Neural cell (in vitro differentiated cells): ENCODE measurements around the gene RAE1. TPM values are rescaled to one million over a fixed set of nuclear protein-coding genes. Genes with fewer than 3 reads are reported as not detected.

Experiments used
- H2AFZ ChIP-seq: fragments of 200-600, 300-800 bp; sonication (generic), shearing (Covaris generic); 2 replicates; pipeline ENCODE4 v1.6.0; 2014; ENCODE audit warnings: low read depth, mild to moderate bottlenecking, antibody characterized with exemption, low read length, moderate library complexity
- H3F3A ChIP-seq: fragments of 200-600 bp; shearing (Covaris generic); 2 replicates; pipeline ENCODE4 v1.6.1; 2016; ENCODE audit warnings: mild to moderate bottlenecking, moderate library complexity, mixed read lengths, antibody characterized with exemption, low read length; ENCODE audit not compliant: insufficient read depth, poor library complexity, severe bottlenecking
- H3K27ac ChIP-seq: fragments of 200-600, 300-800 bp; sonication (generic), shearing (Covaris generic); 2 replicates; pipeline ENCODE4 v1.5.1; 2014; ENCODE audit warnings: mild to moderate bottlenecking, low read length, moderate library complexity
- H3K27me3 ChIP-seq: fragments of 300-800, 200-600 bp; sonication (generic), shearing (Covaris generic); 2 replicates; pipeline ENCODE4 v1.6.0; 2014; ENCODE audit warnings: mild to moderate bottlenecking, low read depth, low read length, moderate library complexity; ENCODE audit not compliant: insufficient read depth
- H3K36me3 ChIP-seq: fragments of 300-800, 200-600 bp; sonication (generic), shearing (Covaris generic); 2 replicates; pipeline ENCODE4 v1.5.1; 2014; ENCODE audit warnings: mild to moderate bottlenecking, antibody characterized with exemption, low read length, moderate library complexity; ENCODE audit not compliant: insufficient read depth
- H3K4me2 ChIP-seq: fragments of 300-800, 200-600 bp; sonication (generic), shearing (Covaris generic); 2 replicates; pipeline ENCODE4 v1.6.0; 2014; ENCODE audit warnings: mild to moderate bottlenecking, low read length
- H3K4me3 ChIP-seq: fragments of 300-800, 200-600 bp; sonication (generic), shearing (Covaris generic); 2 replicates; pipeline ENCODE4 v1.5.1; 2014; ENCODE audit warnings: mild to moderate bottlenecking, low read length, moderate library complexity
- H3K79me2 ChIP-seq: fragments of 200-600 bp; shearing (Covaris generic); replicated peaks from 2 replicates; pipeline ENCODE4 v1.6.0; 2014; ENCODE audit warnings: mild to moderate bottlenecking, low read length, moderate library complexity; ENCODE audit not compliant: insufficient read depth
- H3K9ac ChIP-seq: fragments of 300-800, 200-600 bp; sonication (generic), shearing (Covaris generic); 2 replicates; pipeline ENCODE4 v1.6.1; 2016; ENCODE audit warnings: mild to moderate bottlenecking, low read length, mixed read lengths
- H3K9me2 ChIP-seq: fragments of 200-600 bp; shearing (Covaris generic); 2 replicates; pipeline ENCODE4 v1.6.1; 2016; ENCODE audit warnings: mild to moderate bottlenecking, low read length, mixed read lengths; ENCODE audit not compliant: insufficient read depth
- H3K9me3 ChIP-seq: fragments of 200-600, 300-800 bp; sonication (generic), shearing (Covaris generic); 2 replicates; pipeline ENCODE4 v1.6.1; 2016; ENCODE audit warnings: mild to moderate bottlenecking, mixed run types, low read length, moderate library complexity, mixed read lengths
- H4K20me1 ChIP-seq: fragments of 200-600 bp; shearing (Covaris generic); 2 replicates; pipeline ENCODE4 v1.6.1; 2016; ENCODE audit warnings: mild to moderate bottlenecking, mixed run types; ENCODE audit not compliant: insufficient read depth
- EP300 ChIP-seq: fragments of 450-650 bp; conservative IDR thresholded peaks from 2 replicates; pipeline ENCODE4 v1.6.1; 2014; ENCODE audit warnings: antibody characterized with exemption, mild to moderate bottlenecking, moderate library complexity; ENCODE audit not compliant: poor library complexity, severe bottlenecking
- EZH2 ChIP-seq: fragments of 200-600, 300-800 bp; shearing (Covaris generic), sonication (generic); IDR thresholded peaks from 2 replicates; pipeline ENCODE4 v1.6.1; 2014; ENCODE audit warnings: antibody characterized with exemption, low read length, borderline replicate concordance, mild to moderate bottlenecking; ENCODE audit not compliant: insufficient read depth, poor library complexity, severe bottlenecking
- MXI1 ChIP-seq: fragments of 450-650 bp; conservative IDR thresholded peaks from 2 replicates; pipeline ENCODE4 v1.6.1; 2014; ENCODE audit warnings: antibody characterized with exemption, mild to moderate bottlenecking; ENCODE audit not compliant: poor library complexity, severe bottlenecking
- POLR2AphosphoS5 ChIP-seq: IDR thresholded peaks from 2 replicates; pipeline ENCODE4 v1.6.1; 2012
- RAD21 ChIP-seq: fragments of 450-650 bp; conservative IDR thresholded peaks from 2 replicates; pipeline ENCODE4 v1.6.1; 2014; ENCODE audit warnings: antibody characterized with exemption, mild to moderate bottlenecking, moderate library complexity
- REST ChIP-seq: IDR thresholded peaks from 2 replicates; pipeline ENCODE4 v1.6.1; 2012; ENCODE audit warnings: borderline replicate concordance
- SMC3 ChIP-seq: fragments of 450-650 bp; conservative IDR thresholded peaks from 2 replicates; pipeline ENCODE4 v1.6.1; 2014; ENCODE audit warnings: antibody characterized with exemption, mild to moderate bottlenecking, moderate library complexity; ENCODE audit not compliant: poor library complexity
- TAF1 ChIP-seq: IDR thresholded peaks from 2 replicates; pipeline ENCODE4 v1.6.1; 2012; ENCODE audit warnings: low read depth
- polyA plus RNA-seq: library from polyadenylated mRNA; depleted of rRNA; stranded (reverse); fragments of >200 nt; gene quantifications from 2 replicates; pipeline ENCODE4 v1.2.3, GENCODE V29; 2014
- TF ChIP-seq, protein P1 (sequence below): fragments of 450-650 bp; IDR thresholded peaks from 2 replicates; pipeline ENCODE4 v1.5.1; 2014; ENCODE audit warnings: antibody characterized with exemption, mild to moderate bottlenecking, moderate library complexity; ENCODE audit not compliant: poor library complexity, severe bottlenecking

The RAE1 gene
- polyA plus RNA-seq, 1 donor from 2014 or later, result 134 TPM

GRCh38 chr20:57397693-57398108 is 46.6 kb downstream of the RAE1 start:
- TF ChIP-seq MXI1 (no peak), REST (no peak), RAD21 (no peak), EZH2 (no peak), EP300 (no peak), POLR2AphosphoS5 (no peak)
- TF ChIP-seq, protein P1, sequence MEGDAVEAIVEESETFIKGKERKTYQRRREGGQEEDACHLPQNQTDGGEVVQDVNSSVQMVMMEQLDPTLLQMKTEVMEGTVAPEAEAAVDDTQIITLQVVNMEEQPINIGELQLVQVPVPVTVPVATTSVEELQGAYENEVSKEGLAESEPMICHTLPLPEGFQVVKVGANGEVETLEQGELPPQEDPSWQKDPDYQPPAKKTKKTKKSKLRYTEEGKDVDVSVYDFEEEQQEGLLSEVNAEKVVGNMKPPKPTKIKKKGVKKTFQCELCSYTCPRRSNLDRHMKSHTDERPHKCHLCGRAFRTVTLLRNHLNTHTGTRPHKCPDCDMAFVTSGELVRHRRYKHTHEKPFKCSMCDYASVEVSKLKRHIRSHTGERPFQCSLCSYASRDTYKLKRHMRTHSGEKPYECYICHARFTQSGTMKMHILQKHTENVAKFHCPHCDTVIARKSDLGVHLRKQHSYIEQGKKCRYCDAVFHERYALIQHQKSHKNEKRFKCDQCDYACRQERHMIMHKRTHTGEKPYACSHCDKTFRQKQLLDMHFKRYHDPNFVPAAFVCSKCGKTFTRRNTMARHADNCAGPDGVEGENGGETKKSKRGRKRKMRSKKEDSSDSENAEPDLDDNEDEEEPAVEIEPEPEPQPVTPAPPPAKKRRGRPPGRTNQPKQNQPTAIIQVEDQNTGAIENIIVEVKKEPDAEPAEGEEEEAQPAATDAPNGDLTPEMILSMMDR, result no peak
- Histone ChIP-seq H3K79me2 (no peaks in the 10 kb centered on the region), H2AFZ (no peak overlapping the region), H3K27ac (no peak overlapping the region), H3F3A (no peaks in the 10 kb centered on the region), H3K36me3 (no peaks in the 10 kb centered on the region), H3K9me2 (no peaks in the 10 kb centered on the region), H4K20me1 (no peaks in the 10 kb centered on the region), H3K27me3 (no peaks in the 10 kb centered on the region), H3K4me3 (no peak overlapping the region), H3K9ac (no peak overlapping the region), H3K4me2 (no peak overlapping the region), H3K9me3 (no peaks in the 10 kb centered on the region)

- no peaks in the 10 kb centered on the region for H3K9me3 ChIP-seq
- TF ChIP-seq RAD21, result no peak
- no peak for TF ChIP-seq EP300
- TF ChIP-seq MXI1, result no peak
- no peak for TF ChIP-seq REST
- TF ChIP-seq TAF1, result no peak
- no peak for TF ChIP-seq SMC3
- TF ChIP-seq, protein P1, result no peak
- TF ChIP-seq EZH2, result no peak
- TF ChIP-seq POLR2AphosphoS5, result no peak
- H3K27ac ChIP-seq, result no peak overlapping the region
- no peak overlapping the region for H2AFZ ChIP-seq
- H3K36me3 ChIP-seq, result no peaks in the 10 kb centered on the region
- H3K9ac ChIP-seq, result no peak overlapping the region
- no peaks in the 10 kb centered on the region for H3K27me3 ChIP-seq
- H3K9me2 ChIP-seq, result no peaks in the 10 kb centered on the region
- no peaks in the 10 kb centered on the region for H4K20me1 ChIP-seq
- no peak overlapping the region for H3K4me2 ChIP-seq
- no peak overlapping the region for H3K4me3 ChIP-seq
- no peaks in the 10 kb centered on the region for H3F3A ChIP-seq
- H3K79me2 ChIP-seq, result no peaks in the 10 kb centered on the region
Observed at GRCh38 chr20:57398231-57398821, 47.3 kb downstream of the RAE1 start.
